HG02885 (cell line): ENCODE results near the gene CPNE6.
"Not testable (repeated sequence)": the region's sequence is repeated elsewhere in the genome, so short reads cannot be mapped to it uniquely, and the experiment has no call there.

Experiments used
- ATAC-seq: cut with Tn5 transposase; IDR thresholded peaks from one replicate; pipeline ENCODE4 v1.9.1; 2021; ENCODE audit warnings: mild to moderate bottlenecking; ENCODE audit not compliant: unreplicated experiment, poor library complexity

The CPNE6 gene

DNA sequence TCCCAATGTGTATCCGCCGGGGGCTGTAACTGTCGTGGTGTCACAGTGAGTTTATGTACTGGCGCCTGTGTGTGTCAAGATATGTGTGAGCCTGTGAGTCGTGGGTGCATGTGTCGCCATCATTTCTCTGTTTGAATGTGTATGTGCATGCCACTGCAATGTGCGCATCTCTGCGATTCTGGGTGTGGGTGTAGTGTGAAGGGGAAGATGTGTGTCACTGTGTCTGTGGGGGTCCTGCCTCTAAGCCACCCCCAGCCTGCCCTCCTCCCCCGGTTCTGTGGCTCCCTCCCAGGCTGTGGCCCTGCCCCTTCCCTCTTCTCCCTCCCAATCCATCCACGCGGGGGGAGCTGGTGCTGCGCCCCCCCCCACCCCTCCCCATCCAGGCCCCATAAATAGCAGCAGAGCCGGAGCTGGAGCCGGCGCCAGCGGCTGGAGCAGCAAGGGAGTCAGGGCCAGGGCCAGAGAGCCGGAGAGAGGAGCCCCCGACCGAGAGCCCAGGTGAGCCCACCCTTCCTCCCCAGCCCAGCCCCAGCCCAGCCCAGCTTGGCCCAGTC lies at the start of gene CPNE6:
TSS of gene CPNE6 (plus strand) at position 419 of the 554 bp plus-strand sequence. CDS start 1,375 bp downstream, outside the sequence.
- no peak for ATAC-seq

DNA sequence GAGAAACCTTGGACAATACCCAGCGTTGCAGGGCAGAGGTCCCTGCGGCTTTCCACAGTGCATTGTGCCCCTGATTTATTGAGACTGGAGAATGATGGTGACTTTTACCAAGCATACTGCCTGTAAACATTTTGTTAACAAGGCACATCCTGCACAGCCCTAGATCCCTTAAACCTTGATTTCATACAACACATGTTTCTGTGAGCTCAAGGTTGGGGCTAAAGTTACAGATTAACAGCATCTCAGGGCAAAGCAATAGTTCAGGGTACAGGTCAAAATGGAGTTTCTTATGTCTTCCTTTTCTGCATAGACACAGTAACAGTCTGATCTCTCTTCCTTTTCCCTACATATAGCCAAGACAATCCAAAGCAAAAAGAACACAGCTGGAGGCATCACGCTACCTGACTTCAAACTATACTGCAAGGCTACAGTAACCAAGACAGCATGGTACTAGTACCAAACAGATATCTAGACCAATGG lies 46.4 kb upstream of the CPNE6 start:
- ATAC-seq, result not testable (repeated sequence)

DNA sequence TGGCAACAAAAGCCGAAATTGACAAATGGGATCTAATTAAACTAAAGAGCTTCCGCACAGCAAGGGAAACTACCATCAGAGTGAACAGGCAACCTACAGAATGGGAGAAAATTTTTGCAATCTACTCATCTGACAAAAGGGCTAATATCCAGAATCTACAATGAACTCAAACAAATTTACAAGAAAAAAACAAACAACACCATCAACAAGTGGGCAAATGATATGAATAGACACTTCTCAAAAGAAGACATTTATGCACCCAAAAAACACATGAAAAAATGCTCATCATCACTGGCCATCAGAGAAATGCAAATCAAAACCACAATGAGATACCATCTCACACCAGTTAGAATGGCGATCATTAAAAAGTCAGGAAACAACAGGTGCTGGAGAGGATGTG lies 41.7 kb upstream of the CPNE6 start:
- not testable (repeated sequence) for ATAC-seq

DNA sequence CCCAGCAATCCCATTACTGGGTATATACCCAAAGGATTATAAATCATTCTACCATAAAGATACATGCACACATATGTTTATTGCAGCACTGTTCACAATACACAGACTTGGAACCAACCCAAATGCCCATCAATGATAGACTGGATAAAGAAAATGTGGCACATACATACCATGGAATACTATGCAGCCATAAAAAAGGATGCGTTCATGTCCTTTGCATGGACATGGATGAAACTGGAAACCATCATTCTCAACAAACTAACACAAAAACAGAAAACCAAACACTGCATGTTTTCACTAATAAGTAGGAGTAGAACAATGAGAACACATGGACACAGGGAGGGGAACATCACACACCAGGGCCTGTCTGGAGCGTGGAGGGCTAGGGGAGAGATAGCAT lies 40.0 kb upstream of the CPNE6 start:
- ATAC-seq, result not testable (repeated sequence)

DNA sequence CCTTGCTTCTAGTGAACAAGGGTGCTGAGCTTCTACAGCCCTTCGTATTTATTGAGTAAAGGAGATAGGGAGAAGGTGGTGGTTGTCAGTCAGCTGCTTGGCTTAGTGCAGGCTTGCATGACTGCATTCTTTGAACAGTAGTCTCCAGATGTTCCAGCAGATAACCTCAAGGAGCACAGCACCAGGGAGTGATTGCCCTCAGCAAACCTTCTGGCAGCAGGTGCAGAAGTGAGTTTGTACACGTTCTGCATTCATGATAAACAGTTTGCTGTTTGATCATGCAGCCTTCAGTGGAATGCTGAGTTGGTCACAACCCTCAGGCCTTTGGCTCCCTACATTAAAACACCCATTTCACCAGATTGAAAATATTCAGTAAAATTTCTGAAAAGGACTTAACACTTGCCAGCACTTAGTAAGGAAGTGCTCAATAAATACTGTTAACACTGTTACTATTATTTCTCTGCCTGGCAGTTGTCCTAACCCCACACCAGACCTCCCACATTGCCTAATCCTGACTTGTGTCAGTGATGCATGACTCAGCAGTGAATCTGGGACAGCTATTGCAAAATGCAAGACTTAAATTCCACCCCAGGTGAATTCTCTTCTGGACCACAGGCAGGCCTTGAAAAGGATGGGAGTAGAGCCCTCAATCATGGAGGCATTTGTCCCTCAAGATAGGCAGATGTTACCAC lies 38.5 kb upstream of the CPNE6 start:
- ATAC-seq, result no peak

DNA sequence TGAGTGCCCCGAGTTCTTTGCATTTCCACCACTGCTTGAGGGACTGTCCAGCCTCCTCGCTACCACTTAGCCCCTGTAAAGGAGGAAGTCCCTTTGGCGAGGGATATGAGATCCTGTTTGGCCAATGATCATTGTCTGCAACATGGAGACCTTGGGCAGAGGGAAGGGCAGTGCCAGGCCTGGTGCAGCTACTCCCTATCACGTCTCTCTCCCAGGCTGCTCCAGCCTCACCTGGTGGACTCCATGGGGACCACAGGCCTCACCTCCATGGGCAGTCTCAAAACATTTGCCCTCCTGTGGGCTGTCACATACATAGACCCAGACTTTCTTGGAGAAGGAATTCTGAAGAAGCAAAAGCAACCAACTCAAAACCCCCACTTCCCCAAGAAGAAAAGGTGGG lies 35.6 kb upstream of the CPNE6 start:
- peak; percentile 22 for ATAC-seq

DNA sequence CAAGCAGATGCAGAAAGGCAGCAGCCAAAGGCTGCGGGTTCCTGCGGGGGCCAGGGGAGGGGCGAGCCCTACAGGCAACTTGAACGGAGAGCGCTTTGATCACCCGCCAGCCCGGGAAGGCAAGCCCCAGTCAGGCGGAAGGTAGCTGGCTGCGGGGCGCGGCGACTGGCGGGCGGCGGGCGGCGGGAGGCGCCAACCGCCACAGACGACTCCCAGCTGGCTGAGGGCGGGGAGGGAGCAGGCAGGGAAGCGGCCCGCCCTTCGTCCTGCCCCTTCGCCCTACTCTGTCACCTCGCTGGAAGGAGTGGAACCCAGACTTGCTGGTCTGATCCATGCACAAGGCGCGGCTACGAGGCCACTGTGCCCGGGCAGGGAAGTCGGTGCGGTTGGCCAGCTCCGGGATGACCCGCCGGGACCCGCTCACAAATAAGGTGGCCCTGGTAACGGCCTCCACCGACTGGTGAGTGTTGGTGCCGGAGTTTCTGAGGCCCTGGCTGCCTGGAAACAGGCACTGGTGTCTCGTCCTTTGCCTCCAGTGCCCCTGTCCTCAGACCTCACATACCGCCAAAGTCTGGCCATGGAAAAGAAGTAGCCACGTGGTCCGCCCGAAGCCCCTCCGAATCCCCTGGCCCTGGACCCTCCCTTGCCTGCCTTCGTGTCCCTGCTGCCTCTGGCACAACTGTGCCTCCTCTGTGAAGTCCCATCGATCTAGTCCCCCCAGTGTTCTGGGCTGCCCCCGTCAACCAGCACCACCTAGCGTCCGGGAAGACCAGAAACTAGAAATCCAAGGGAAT lies 35.0 kb upstream of the CPNE6 start:
- peak; percentile 73 for ATAC-seq

DNA sequence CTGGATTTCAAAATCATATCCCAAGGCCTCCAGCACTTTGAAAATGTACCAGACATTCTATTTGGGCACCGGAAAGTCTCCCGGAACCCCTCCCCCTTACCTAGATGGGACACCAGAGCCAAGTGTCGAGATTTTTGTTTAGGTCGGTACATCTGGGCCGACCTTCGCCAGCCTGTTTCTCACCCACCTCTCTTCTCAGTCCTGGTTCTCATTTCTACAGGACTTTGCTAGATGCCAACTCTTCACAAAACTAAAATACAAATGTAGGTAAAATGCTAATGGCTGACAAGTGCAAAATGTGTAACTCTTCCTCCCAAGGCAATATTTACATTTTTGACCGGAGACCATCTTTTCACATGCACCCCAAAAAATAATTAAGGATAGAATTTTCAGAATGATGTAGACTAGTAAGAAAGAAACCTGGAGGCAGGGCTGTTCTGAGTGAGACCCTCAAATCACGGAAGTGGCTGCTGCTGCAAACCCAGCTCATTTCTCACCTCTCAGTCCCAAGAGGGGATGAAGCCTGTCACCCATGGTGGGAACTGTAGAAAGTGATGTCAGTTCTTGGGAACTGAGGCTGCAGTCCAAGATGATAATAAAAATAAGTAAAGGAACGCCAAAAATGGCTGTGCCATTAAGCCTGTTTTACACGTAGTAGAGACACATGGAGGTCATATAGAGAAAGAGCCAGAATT lies 34.3 kb upstream of the CPNE6 start:
- ATAC-seq, result peak; percentile 20

DNA sequence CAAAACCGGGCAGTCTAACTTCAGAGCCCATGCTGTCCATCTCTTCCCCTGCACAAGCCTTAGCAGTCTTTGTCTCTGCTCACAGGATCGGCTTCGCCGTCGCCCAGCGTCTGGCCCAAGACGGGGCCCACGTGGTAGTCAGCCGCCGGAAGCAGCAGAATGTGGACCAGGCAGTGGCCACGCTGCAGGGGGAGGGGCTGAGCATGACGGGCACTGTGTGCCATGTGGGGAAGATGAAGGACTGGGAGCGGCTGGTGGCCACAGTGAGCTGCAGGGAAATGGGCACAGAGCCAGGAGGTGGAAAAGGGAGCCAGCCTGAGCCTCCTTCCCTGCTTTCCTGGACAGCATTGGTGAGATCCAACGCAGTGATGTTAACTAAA lies 33.7 kb upstream of the CPNE6 start:
- ATAC-seq, result no peak

DNA sequence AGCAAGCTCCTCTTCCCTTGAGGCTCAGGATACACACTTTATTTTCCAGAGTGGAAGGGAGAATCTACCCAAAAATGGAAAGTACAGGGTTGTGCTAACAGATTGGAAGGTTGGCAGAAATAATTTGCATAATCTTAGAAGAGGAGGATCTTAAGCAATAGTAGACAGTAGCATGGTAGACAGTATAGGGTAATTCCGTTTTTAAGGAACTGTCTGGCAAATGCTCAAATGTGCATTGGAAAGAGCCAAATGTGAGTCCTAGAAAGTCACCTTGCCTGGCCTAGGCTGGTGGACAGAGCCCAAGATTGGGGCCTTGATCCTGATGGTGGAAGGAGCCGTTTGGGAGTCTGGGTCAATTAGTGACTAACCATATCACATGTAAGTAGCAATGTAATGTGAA lies 32.7 kb upstream of the CPNE6 start:
- ATAC-seq, result no peak

DNA sequence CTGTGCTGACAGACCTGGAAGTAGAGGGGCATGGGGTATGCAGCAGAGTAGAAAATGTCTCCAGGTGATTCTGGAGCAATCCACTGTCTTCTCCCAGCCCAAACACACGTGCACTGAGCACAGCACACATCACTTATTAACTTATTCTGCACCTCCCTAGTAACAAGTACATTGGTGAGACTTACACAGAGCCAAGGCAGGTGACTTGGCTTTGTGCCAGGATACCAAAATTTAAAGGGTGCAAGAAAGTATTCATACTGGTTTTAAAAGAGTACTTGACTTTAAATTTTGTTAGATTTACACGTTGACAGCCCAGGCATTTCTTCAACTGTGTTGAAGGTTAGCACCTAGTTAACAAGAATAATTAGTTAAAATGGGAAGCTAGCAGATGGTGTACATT lies 30.7 kb upstream of the CPNE6 start:
- no peak for ATAC-seq

DNA sequence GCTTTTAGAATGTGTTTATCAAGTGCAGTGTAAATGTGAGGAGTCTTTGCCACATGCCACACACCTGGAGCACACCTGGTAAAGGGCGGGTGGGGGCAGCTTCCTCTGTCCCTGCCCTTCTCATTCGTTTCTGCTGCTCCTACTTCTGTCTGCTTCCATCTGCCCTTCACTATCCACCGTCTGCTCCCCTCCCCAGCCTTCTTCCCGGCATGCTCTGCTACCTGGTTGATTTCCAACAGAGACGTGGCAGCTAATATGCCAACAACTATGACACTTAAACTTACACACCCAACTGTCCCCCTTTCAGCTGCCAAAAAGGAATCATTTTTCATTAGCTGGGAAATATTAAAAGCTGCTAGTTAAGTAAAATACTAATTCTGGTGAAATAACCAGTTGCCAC lies 28.6 kb upstream of the CPNE6 start:
- no peak for ATAC-seq

DNA sequence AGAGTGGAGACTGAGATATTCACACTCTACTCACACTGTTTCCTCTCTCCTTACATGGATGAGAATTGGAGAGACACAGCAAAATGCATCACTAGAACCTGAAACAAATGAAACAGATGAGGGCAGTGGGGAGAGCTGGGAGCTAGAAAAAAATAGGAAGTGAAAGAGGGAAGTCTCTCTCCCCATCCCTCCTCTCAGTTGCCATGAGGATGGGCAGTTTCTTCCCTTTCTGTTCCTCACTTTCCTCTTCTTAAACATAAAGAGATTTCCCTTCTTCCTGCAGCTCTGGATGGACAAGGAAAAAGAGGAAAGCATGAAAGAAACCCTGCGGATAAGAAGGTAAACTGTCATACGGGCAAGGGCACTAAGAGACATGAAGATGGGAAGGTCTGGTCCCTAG lies 22.4 kb upstream of the CPNE6 start:
- not testable (repeated sequence) for ATAC-seq

DNA sequence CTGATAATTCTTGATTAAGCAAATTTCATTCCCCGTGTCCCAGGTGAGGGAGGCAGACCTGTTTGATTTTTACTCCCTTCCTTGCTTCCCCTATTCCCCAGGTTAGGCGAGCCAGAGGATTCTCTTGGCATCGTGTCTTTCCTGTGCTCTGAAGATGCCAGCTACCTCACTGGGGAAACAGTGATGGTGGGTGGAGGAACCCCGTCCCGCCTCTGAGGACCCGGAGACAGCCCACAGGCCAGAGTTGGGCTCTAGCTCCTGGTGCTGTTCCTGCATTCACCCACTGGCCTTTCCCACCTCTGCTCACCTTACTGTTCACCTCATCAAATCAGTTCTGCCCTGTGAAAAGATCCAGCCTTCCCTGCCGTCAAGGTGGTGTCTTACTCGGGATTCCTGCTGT lies 20.6 kb upstream of the CPNE6 start:
- ATAC-seq, result not testable (repeated sequence)

DNA sequence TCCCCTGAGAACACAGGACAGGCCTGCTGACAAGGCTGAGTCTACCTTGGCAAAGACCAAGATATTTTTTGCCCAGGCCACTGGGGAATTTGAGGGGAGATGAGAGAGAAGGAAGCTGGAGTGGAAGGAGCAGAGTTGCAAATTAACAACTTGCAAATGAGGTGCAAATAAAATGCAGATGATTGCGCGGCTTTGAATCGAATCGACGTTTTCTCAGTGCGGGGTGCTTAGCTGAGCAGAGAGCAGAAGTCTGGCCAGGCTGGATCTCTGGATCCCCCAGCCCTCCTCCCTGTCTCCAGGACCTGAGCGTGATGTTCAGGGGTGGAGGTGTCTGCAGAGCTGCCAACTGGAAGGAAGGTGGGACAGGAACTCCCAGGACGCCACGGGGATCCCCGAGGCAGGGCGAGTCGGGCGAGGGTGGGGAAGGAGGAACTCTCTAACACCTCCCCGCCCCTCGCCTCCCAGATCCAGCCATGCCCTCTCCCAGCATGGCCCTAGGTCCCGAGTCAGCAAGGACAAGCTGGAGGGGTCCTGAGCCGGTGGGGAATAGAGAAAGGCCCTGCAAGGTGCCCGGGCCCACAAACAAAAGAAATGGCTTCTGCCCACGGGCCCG lies 20.1 kb upstream of the CPNE6 start:
- ATAC-seq, result peak; percentile 11

DNA sequence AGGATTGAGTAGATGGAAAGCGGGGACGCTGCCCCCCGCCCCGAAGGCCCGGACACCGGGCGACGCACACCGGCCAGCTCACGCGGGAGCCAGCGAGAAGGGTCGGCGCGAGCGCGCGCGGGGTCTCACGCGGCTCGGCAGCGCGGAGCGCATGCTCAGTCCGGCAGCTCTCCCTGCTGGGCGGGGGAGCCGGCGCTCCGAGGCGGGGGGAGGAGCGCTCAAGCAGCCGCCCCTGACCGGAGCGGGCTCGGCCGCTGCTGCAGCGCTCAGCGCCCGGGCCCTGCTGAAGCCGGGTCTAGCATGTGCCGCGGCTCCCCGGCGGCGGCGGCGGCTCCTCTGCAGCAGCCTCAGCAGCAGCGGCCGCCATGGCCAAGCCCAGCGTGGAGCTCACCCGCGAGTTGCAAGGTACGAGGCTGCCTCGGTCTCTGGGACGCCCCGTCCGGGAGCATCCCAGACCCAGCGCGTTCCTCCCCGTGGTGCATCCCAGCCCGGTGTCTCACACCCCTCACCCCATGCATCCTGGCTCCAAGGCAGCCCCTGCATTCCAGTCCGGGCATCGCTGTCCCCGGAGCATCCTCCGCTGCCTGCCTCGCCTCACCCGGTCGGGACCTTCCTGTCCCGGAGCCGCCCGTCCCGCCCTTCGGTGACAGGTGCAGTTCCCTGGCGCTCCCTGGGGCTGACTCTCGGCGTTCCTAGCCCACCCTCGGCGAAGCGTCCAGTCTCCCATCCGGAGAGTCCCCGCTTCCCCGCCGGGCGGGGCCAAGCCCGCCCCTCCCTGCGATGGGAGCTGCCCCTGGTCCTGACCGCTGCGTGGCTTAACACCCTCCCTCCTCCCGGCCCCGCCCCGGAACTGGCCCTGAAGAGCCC lies 19.3 kb upstream of the CPNE6 start, which contains the start of gene CARMIL3:
TSS of gene CARMIL3 (plus strand) at position 221 of the 867 bp plus-strand sequence. CDS start at position 366, 145 bp downstream.
- peak; percentile 81 for ATAC-seq

DNA sequence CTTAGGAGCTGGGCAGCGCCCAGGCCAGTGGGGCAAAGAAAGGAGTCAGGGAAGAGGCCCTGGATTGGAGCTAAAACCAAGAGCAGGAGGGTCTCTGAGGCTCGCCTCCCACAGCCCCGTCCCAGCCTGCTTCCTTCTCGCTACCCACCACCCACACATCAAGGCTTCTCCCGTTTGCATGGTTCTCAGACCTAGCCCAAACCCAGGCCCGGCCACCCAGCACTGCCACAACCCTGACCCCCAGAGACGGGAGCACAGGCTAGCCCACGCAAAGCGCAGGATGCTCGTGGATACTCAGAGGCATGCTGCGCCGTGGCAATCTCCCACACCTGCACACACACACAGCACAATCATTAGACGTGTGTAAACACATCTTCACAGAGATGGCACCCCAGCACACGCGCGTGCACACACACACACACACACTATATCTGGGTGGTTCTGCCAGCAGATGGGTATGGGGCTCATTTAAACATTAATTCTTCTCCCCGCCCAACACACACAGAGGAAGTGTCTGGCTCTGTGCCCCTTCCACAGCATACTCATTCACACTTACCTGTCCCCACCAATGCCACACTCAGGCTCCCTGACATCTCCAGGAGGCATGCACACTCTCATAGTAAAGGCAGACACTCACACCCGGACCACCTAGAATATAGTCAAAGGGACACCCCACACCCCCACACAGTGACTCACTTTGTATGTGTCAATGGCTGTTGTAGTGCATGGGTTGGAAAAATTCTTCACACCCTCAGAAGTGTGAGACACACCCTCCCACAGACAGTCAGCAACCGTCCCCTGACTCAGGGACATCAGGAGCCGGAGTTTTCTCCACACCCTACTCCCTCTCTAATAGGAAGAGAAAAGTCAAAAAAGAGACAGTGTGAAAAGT lies 18.5 kb upstream of the CPNE6 start:
- ATAC-seq, result no peak
